ENCODE measurements around the gene ENKUR. TPM values are rescaled to one million over a fixed set of nuclear protein-coding genes. Genes with fewer than 3 reads are reported as not detected.

Gene ENKUR
- total RNA-seq, 1 donor from 2014 or later = 0.17 TPM

DNA sequence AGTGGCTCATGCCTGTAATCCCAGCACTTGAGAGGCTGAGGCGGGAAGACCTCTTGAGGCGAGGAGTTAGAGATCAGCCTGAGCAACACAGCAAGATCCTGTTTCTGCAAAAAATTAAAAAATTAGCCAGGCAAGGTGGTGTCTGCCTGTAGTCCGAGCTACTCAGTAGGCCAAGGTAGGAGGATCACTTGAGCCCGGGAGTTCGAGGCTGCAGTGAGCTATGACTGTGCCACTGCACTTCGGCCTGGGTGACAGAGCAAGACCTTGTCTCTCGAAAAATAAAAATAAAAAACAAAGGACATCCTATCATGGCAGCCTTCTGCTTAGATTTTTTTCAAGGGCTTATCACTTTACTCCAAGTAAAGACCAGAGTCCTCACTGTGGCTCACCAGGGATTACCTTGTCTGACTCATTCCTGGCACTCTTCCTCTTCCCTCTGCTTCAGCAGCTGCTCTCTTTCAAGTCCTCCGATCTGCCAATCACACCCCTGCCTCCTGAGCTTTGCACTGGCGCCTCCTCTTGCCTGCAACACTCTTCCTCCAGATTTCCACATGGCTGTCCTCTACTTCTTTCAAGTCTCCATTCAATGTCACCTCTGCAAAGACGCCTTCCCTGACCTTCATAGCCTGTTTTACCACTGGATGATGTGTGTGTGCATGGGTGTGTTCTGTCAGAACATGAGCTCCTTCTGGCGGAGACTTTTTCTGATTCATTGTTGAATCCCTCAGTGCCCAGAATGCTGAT, 71.3 kb downstream of the ENKUR start:
- DNase-seq = peak; percentile 25

DNA sequence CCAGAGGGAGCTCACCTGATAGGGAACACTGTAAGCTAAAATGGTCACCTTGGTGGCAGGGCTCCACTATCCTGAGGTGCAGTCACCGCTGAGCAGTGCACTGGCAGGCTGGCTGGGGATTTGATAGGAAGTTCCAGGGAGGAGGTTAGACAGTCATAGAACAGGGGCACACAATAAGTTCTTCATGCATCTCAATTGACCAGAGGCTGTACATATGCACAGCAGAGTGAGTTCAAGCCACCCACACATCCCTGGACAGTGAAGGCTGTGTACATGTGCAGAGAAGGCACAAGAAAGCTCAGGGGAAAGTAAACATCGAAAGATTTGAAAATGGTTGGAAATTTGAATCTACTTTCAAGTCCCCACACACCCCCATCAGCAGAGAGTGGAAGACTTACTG, 77.4 kb downstream of the ENKUR start:
- DNase-seq = no peak

DNA sequence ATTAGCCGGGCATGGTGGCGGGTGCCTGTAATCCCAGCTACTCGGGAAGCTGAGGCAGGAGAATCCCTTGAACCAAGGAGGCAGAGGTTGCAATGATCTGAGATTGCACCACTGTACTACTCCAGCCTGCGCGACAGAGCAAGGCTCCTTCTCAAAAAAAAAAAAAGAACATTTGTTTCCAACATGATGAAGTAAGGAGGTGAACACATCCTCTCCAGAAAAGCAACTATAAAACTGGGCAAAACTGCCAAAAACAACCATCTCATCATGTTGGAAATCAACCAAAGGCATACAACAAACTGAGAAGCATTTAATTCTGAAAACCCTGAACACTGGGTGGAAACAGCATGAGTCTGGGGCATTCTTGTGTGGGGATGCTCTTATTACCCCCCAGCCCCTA, 77.9 kb downstream of the ENKUR start:
- DNase-seq = no peak

DNA sequence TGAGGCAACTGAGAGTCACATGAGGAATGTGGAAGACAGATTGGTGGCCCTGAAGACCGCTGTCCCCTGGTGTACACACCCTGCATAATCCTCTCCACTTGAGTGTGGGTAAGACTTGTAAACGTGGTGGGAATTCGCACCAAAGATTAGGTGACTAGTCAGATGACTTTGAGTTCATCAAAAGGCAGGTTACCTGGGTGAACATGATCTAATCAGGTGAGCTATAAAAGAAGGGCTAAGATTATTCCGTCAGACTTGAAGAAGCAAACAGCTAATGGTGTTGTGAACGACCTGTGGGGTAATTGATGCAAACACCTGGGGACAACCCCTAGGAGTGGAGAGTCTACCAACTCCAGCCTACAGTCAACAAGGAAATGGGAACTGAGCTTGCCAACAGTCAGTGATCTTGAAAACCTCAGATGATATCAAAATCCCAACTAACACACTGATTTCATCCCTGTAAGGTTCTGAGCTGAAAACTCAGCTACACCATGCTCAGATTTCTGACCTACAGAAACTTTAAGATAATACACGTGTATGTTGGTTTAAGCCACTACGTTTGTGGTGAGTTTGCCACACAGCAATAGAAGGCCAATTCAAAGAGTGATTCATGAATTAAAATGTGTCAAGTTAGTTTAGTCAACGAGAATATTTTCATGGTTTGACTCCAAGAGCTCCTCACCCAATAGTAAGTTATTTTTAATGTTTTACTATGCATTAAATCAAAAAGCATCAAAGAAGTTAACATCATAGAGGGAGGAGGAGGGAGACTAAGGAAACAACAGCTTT, 80.3 kb downstream of the ENKUR start:
- no peak for DNase-seq

Other genes starting within 250 kb of the ENKUR start
- gene PRTFDC1, start 63.6 kb downstream of the ENKUR start, total RNA-seq = 8.0 and 13.2 TPM in 2 replicates
- 2.9 and 4.3 TPM in 2 replicates for gene THNSL1, start 454 bp upstream of the ENKUR start, total RNA-seq
- gene GPR158, start 158.8 kb upstream of the ENKUR start, total RNA-seq = not detected in 2 replicates